OCI-LY1 (cell line): ENCODE results near the gene PAM.

Experiments used
- H2AFZ ChIP-seq: fragments of 200-600 bp; sonication (generic), shearing (Covaris generic); 2 replicates; pipeline ENCODE4 v1.6.0; 2014; ENCODE audit warnings: antibody characterized with exemption, mild to moderate bottlenecking, low read length
- H3F3A ChIP-seq: fragments of 200-600 bp; sonication (generic), shearing (Covaris generic); 2 replicates; pipeline ENCODE4 v1.6.0; 2014; ENCODE audit warnings: mild to moderate bottlenecking, antibody characterized with exemption, low read length, moderate library complexity; ENCODE audit not compliant: insufficient read depth
- H3K27ac ChIP-seq: fragments of 200-600 bp; sonication (generic); 2 replicates; pipeline ENCODE4 v1.5.1; 2014; ENCODE audit warnings: low read length, mixed run types, mild to moderate bottlenecking, low read depth; ENCODE audit not compliant: poor library complexity, severe bottlenecking
- H3K27me3 ChIP-seq: fragments of 200-600 bp; sonication (generic); 2 replicates; pipeline ENCODE4 v1.6.0; 2014; ENCODE audit warnings: antibody characterized with exemption, mild to moderate bottlenecking, low read length, moderate library complexity; ENCODE audit not compliant: insufficient read depth
- H3K36me3 ChIP-seq: fragments of 200-600 bp; sonication (generic); 2 replicates; pipeline ENCODE4 v1.6.1; 2014; ENCODE audit warnings: mild to moderate bottlenecking, antibody characterized with exemption, low read length, moderate library complexity, mixed read lengths; ENCODE audit not compliant: insufficient read depth
- H3K4me1 ChIP-seq: fragments of 200-600 bp; sonication (generic); 2 replicates; pipeline ENCODE4 v1.5.1; 2014; ENCODE audit warnings: mild to moderate bottlenecking, low read length, moderate library complexity; ENCODE audit not compliant: insufficient read depth, severe bottlenecking
- H3K4me2 ChIP-seq: fragments of 200-600 bp; sonication (generic), shearing (Covaris generic); 2 replicates; pipeline ENCODE4 v1.6.1; 2014; ENCODE audit warnings: low read length
- H3K4me3 ChIP-seq: fragments of 200-600 bp; sonication (generic); 2 replicates; pipeline ENCODE4 v1.5.1; 2014; ENCODE audit warnings: low read length, low read depth, mild to moderate bottlenecking, mixed read lengths; ENCODE audit not compliant: poor library complexity, severe bottlenecking
- H3K79me2 ChIP-seq: fragments of 200-600 bp; shearing (Covaris generic); 2 replicates; pipeline ENCODE4 v1.6.1; 2016; ENCODE audit warnings: mixed run types, low read length, mixed read lengths; ENCODE audit not compliant: insufficient read depth
- H3K9ac ChIP-seq: fragments of 200-600 bp; sonication (generic), shearing (Covaris generic); 2 replicates; pipeline ENCODE4 v1.6.1; 2014; ENCODE audit warnings: mild to moderate bottlenecking, low read length, mixed read lengths
- H3K9me2 ChIP-seq: fragments of 200-600 bp; sonication (generic), shearing (Covaris generic); 2 replicates; pipeline ENCODE4 v1.6.1; 2014; ENCODE audit warnings: low read depth, mild to moderate bottlenecking, low read length, mixed read lengths
- H3K9me3 ChIP-seq: fragments of 200-600 bp; shearing (Covaris generic); 2 replicates; pipeline ENCODE4 v1.6.1; 2014; ENCODE audit warnings: low read length, mixed read lengths
- H4K20me1 ChIP-seq: fragments of 200-600 bp; sonication (generic), shearing (Covaris generic); 2 replicates; pipeline ENCODE4 v1.6.0; 2016; ENCODE audit warnings: mild to moderate bottlenecking, low read length; ENCODE audit not compliant: insufficient read depth
- EZH2 ChIP-seq: fragments of 200-600 bp; sonication (generic), shearing (Covaris generic); IDR thresholded peaks from 2 replicates; pipeline ENCODE4 v1.8.0; 2017; ENCODE audit warnings: borderline replicate concordance, mixed run types, mild to moderate bottlenecking, antibody characterized with exemption, low read length, moderate library complexity, mixed read lengths
- TF ChIP-seq, protein P1 (sequence below): fragments of 200-600 bp; sonication (generic), shearing (Covaris generic); IDR thresholded peaks from 2 replicates; pipeline ENCODE4 v1.5.1; 2017; ENCODE audit warnings: mild to moderate bottlenecking, antibody characterized with exemption, low read length, moderate library complexity, mixed read lengths

PAM gene

DNA sequence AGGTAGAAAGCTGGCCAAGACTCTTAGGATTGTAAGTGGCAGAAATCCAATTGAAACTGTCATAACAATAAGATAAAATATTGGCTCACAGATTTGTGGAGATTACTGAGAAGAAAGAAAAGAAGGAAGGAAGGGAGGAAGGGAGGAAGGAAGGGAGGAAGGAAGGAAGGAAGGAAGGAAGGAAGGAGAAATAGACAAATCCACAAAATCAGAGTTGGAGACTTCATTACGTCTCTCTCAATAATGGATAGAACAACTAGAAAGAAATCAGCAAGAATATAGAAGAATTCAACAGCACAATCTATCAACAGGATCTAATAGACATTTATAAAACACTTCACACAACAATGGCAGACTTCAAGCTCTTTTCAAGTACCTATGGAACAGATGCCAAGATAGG is 17.9 kb upstream of the PAM start:
- TF ChIP-seq, protein P1, sequence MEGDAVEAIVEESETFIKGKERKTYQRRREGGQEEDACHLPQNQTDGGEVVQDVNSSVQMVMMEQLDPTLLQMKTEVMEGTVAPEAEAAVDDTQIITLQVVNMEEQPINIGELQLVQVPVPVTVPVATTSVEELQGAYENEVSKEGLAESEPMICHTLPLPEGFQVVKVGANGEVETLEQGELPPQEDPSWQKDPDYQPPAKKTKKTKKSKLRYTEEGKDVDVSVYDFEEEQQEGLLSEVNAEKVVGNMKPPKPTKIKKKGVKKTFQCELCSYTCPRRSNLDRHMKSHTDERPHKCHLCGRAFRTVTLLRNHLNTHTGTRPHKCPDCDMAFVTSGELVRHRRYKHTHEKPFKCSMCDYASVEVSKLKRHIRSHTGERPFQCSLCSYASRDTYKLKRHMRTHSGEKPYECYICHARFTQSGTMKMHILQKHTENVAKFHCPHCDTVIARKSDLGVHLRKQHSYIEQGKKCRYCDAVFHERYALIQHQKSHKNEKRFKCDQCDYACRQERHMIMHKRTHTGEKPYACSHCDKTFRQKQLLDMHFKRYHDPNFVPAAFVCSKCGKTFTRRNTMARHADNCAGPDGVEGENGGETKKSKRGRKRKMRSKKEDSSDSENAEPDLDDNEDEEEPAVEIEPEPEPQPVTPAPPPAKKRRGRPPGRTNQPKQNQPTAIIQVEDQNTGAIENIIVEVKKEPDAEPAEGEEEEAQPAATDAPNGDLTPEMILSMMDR: no peak
- TF ChIP-seq EZH2: no peak
- no peaks in the 10 kb centered on the region for H3F3A ChIP-seq
- no peaks in the 10 kb centered on the region for H4K20me1 ChIP-seq
- H3K9ac ChIP-seq: no peak overlapping the region
- H3K27me3 ChIP-seq: no peaks in the 10 kb centered on the region
- H3K9me2 ChIP-seq: no peaks in the 10 kb centered on the region
- no peak overlapping the region for H3K4me2 ChIP-seq
- no peak overlapping the region for H2AFZ ChIP-seq
- no peak overlapping the region for H3K4me3 ChIP-seq
- no peaks in the 10 kb centered on the region for H3K9me3 ChIP-seq
- H3K4me1 ChIP-seq: no peaks in the 10 kb centered on the region
- H3K36me3 ChIP-seq: no peaks in the 10 kb centered on the region
- no peak overlapping the region for H3K27ac ChIP-seq
- no peaks in the 10 kb centered on the region for H3K79me2 ChIP-seq

DNA sequence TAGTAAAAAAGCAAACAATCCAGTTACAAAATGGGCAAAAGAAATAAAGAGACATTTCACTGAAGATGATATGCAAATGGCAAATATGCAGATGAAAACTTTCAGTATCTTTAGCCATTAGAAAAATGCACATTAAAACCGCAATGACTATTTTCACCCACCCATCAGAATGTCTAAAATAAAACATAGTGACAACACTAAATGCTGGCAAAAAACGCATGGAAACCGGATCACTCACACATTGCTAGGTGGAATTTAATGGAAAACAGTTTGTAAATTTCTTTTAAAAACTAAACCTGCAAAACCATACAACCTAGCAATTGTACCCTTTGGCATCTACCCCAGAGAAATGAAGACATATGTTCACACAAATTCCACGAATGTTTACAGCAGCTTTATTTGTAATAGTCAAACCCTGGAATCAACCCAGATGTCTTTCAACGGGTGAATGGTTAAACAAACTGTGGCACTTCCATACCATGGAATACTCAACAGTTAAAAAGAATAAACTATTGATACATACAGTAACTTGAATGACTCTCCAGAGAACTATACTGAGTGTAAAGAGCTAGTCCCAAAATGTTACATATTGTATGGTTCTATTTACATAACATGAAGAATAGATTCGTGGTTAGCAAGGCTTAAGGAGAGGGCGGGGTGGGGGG is 17.2 kb upstream of the PAM start:
- Histone ChIP-seq H3K27ac (no peak overlapping the region), H3K4me3 (no peak overlapping the region), H3K4me1 (no peaks in the 10 kb centered on the region), H3K9me2 (no peaks in the 10 kb centered on the region), H3F3A (no peaks in the 10 kb centered on the region), H2AFZ (no peak overlapping the region), H4K20me1 (no peaks in the 10 kb centered on the region), H3K4me2 (no peak overlapping the region), H3K9ac (no peak overlapping the region), H3K9me3 (no peaks in the 10 kb centered on the region), H3K27me3 (no peaks in the 10 kb centered on the region), H3K36me3 (no peaks in the 10 kb centered on the region), H3K79me2 (no peaks in the 10 kb centered on the region)
- TF ChIP-seq, protein P1: no peak
- TF ChIP-seq EZH2: no peak

DNA sequence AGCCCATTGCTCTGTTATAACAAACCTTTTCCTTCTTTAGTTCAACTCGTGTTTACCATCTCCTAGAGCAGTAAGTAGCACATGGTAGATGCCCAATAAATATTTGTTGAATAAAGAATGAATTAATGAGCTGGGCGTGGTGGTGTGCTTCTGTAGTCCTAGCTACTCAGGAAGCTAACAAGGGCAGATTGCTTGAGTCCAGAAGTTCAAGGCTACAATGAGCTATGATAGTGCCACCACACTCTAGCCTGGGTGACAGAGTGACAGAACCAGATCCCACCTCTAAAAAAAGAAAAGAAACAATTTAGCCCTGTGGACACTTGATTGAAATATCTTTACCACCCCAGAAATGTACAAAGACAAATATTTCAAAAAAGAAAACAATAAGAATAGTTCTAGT is 14.6 kb upstream of the PAM start:
- no peak overlapping the region for H3K9ac ChIP-seq
- H3K4me1 ChIP-seq: no peaks in the 10 kb centered on the region
- H3K4me3 ChIP-seq: no peak overlapping the region
- no peak overlapping the region for H3K4me2 ChIP-seq
- no peaks in the 10 kb centered on the region for H4K20me1 ChIP-seq
- TF ChIP-seq, protein P1: no peak
- no peak for TF ChIP-seq EZH2
- H2AFZ ChIP-seq: no peak overlapping the region
- H3F3A ChIP-seq: no peaks in the 10 kb centered on the region
- no peaks in the 10 kb centered on the region for H3K9me2 ChIP-seq
- H3K27me3 ChIP-seq: no peaks in the 10 kb centered on the region
- no peaks in the 10 kb centered on the region for H3K79me2 ChIP-seq
- no peak overlapping the region for H3K27ac ChIP-seq
- H3K9me3 ChIP-seq: no peaks in the 10 kb centered on the region
- no peaks in the 10 kb centered on the region for H3K36me3 ChIP-seq
